GM21737 (cell line): ENCODE results near the gene ZBTB16.

ENCODE experiments used
- ATAC-seq: cut with Tn5 transposase; IDR thresholded peaks from one replicate; pipeline ENCODE4 v1.9.1; 2021; ENCODE audit warnings: mild to moderate bottlenecking, moderate library complexity; ENCODE audit not compliant: unreplicated experiment

The ZBTB16 gene

DNA sequence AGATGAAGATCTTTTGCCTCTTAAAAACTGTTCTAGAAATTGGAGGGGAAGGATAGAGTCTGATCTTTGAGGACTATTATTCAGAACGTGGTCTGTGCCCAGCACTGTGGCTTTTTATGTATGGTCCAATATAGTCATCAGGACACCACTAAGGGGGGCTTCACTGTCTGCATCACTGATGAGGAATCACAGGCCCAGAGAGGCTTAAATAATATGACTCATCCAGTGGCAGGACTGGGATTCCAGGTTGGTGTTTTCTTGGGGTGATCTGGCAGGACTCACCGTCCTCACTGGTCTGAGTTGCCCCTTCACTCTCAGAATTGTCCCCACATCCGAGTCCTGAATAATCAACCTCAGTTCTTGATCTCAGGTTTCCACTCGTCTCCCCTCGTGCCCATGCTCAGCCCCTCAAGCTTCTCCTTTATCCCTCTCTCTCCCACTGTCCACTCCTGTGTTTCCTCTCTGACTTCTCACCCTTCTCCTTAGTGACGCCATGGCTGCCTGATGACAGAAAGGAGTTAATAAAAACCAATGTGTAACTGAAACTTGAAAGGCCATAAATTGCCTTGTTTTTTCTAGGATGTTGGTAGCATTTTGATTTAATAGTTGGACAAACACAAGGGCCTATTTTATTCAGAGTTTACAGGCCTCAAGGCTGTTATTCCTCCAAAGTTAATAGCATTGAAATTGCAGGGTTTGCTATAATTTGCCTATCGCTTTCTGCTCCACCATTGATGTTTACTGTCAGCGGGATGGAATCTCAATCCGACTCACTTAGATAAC, 141.0 kb downstream of the ZBTB16 start:
- ATAC-seq = no peak

DNA sequence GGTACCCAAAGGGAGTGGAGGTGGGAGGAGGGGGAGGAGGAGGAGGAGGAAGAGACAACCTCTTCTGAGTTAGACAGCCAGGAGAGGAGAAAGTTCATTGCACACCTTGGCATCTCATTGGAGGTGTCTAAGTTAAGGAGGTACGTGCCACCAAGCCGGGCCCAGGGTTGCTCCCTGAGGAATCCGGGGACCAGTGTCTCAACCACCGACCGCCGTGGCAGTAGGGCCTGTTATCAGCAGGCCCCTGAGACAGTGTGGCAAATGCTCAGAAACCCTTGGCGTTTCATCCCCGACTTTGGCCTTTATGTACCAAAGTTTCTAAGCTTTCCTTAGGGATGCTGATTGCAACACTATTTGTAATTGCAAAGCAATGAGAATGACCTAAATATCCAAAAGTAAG, 141.7 kb downstream of the ZBTB16 start:
- ATAC-seq = no peak

- ATAC-seq = no peak
These were observed 142.6 kb downstream of the ZBTB16 start for GRCh38 chr11:114202011-114202609.

DNA sequence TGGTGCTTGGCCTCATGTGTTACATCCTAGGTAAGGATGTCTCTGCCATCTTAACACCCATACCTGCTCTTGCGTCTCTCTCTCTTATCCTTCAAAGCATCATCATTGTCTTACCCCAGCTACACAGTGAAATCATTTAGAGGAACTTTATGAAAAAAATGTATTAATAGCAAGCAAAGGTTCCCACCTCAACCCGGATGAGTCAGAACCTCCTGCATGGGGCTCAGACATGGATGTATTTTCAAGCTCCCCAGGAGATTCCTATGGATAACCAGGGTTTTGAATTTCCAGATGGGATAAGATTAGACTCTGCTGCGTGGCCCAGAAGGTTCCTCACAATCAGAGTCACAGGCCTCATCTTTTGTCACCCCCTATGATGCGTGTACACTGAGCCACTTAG, 147.6 kb downstream of the ZBTB16 start:
- no peak for ATAC-seq

DNA sequence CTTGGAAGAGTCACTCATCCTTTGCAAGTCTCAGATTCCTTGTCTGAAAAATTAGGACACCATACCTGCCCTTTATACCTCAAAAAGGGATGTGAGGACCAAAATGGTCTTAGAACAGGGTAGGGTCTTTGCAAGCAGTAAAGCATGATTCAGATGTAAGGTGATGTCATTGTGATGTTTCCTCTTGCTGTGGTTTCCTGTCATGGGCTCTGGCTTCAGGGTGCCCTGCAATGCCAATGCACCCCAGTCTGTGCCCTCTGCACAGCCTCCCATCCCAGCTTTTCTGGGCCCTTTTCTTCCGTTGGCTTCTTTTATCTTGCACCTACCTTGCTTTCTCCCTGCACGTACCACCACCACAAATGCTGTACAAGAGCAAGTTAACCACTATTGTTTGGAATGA, 148.9 kb downstream of the ZBTB16 start:
- ATAC-seq = no peak

- no peak for ATAC-seq
These were observed 149.8 kb downstream of the ZBTB16 start for GRCh38 chr11:114209343-114209742.

DNA sequence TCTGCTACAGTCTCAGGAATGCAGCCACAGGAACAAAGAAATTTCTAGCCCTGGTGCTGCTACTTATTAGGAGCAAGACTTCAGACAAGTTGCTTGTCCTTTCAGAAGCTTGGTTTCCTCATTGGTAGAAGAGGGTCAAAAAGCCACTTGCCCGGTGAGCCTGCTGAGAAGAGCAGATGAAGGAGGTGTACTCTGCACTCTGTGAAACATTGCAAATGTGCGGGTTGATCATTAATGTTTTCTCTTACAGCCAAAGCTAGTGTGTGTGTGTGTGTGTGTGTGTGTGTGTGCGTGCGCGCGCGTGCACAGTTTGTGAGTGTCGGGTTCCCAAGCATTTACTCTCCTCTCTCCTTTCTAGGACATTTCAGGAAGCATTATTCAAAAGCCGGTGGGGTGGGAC, 150.4 kb downstream of the ZBTB16 start:
- ATAC-seq = no peak

DNA sequence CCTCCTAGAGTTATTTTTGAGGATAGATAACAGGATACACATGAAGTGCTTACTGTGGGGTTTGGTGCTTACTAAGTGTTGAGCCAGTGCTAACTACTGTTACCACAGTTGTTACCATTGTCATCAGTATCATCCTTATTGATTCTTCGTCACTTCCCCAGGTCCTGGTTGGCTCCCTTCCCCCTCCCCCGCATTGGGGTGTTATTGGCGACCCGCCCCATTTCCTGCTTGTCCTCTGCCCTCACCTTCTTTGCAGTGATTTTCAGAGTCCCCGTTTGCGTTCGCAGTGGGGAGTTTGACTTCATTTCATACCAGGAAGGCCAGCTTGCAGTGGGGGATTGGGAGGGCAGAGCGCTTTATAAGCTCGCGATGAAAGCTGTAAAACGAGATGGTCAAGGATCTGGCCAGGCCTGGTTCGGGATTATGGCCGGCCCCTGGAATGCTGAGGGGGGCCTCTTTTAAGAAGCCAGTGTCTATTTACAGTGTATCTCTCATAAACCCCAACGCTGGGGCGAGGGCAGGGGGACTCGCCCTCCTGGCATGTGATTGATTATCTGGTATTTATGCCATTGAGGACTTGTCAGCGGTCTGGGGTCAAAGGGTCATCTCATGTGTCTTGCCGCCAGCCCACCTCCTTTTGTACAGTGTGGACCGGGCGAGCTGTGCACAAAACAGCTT, 152.1 kb downstream of the ZBTB16 start:
- no peak for ATAC-seq

DNA sequence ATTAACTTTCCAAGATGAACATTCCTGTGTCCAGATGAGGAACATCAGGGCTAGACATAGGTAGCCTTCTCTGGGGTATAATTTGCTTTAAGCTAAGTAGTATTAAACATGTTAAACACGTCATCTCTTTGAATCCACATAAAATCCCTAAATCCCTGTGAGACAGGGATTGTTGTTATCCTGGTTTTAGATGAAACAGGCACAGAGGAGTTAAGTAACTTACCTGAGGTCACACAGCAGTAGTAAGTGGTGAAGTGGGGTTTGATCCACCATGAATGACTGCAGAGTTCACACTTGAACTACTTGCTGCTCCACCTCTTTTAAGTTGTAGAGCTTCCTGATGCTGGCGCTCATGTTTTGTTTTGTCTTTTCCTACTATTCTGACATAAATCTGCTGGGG, 154.1 kb downstream of the ZBTB16 start:
- ATAC-seq = no peak

DNA sequence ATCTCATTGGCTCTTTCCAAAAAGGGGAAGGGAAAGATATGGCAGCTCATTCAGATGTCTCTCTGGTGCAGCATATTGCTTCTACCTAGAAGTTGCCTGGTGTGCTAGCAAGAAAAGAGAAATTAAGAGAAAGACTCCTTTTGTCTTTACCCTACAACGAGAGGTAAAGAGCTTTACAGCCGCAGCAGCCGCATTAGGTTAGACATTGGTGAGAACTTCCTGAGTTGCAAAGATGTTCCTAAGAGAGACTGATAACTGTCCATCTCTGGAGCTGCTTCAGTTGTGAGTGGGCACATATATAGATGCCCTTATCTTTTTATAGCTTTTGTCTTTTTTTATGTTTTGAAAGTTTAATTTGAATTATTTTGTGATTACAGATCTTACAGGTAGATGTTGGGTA, 155.9 kb downstream of the ZBTB16 start:
- no peak for ATAC-seq

DNA sequence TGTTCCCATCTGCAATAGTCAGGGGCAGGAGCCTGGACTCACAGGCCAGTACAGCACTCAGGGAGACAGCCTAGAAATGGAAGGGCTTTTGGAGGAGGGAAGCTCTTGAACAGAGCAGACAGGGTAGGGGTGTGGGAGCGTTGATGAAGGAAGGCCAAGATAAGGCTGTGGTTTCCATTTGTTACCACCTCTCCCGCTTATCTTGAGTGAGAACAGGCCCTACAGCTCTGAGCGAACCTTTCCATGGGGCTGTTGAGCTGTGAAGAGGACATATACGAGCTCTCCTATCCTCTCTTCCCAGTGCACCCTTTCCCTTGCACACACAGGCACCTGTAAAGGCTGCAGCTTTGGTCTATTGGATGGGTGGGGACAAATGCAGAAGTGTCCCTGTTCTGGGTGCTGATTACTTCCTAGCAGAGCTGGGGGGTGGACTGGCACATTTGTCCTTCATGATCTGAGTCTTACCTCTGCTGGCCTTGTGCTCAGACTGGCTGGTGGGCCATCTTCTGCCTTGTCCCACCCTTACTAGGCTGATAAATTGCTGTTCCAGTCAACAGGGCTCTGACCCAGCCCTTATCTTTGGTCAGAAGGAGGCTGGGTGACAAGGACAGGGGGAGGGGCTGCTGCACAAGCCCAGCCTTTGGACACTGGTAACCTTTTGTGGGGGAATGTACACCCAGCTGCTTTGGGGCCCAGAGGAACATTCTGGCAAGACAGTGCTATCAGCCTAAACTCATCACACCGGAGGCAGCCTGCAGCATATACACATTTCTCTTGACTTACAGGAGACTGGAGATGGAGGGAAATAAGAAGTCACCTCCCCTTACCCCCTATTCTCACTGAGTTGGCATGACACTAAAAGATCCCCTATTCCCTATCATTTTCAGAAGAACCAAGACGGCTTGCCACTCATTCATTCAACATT, 156.6 kb downstream of the ZBTB16 start:
- no peak for ATAC-seq

DNA sequence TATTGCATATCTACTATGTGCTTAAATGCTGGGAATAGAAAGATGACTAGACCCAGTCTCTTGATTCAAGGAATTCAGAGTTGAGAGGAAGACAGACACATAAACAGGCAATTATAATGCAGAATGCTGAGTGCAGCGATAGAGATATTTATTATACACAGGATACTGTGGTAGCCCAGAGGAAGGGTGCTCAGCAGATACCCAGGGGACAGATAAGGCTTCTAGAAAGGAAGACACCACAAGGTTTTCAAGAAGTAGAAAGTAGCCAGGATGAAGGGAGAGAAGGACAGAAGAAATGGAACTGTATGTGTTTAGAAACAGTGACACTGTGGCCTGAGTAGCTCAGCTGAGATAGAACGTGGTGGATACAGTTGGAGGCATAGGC, 157.3 kb downstream of the ZBTB16 start:
- ATAC-seq = no peak

GRCh38 chr11:114218508-114218907, 159.0 kb downstream of the ZBTB16 start:
- no peak for ATAC-seq

DNA sequence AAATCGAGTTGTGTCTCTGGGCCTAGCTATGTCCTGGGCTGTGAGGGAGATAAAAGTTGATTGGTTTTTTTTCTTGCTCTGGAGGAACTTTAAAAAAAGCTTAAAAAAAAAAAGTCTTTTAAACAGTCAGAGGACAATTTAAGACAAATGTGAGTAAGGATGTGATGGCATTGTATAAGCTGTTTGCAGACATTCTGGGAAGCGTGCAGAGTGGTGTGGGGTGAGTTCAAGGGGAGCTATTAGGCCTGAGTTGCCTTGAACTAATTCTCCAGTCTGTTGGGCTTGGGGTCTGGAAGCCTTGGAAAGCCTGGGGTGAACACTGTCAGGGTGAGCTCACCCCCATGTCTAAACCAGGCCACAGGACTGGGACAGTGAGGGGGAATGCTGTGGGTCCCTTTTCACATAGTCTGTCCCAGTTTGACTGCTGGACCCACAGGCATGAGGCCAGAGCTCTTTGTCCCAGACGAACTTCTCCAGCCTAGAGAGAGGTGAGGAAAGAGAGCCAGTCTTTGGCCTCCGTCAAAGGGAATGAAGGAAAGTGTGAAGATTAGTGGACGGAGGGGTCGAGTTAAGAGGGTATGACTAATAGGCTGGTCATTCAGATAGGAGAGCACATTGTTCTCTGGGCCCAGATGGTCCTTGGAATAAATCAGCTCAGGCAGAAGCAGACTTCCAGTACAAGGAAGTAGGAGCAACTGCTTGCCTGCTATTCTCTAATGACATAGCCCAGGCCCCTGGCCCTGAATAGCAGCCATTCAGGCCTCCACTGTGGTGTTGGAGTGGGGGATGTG, 160.2 kb downstream of the ZBTB16 start:
- ATAC-seq = no peak

DNA sequence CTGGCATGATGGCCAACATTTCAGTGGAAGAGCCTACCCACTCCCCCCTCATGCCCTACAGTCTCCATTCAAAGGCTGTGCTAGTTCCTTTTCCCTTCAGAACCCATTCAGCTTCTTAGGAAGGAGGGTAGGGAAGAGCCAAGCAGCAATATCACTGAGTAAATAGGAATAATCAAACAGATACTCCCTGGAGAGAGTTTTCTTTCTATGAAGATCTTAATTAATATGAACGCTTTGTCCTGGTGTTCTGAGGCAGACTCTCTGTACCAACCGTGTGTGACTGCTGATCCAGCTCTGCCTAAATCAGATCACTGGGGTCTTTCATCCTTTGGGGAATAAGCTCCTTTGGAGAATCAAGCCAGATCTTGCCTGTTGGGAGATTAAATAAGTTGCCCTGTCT, 161.5 kb downstream of the ZBTB16 start:
- ATAC-seq = no peak

DNA sequence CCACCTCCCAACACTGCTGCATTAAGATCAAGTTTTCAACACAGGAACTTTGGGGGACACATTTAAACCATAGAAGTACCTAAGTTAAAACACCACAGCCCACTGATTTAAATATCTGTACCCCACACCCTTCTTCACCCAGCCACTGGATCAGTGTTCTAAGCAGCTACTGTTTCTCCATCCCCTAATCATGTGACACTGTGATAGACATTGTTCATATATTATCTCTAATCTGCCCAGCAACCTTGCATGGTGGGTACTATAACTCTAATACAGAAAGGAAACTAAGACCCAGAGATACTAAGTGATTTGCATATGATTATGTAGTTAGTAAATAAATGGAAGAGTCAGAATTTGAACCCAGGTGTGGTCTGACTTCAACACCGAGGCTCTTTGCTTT, 166.2 kb downstream of the ZBTB16 start:
- no peak for ATAC-seq

DNA sequence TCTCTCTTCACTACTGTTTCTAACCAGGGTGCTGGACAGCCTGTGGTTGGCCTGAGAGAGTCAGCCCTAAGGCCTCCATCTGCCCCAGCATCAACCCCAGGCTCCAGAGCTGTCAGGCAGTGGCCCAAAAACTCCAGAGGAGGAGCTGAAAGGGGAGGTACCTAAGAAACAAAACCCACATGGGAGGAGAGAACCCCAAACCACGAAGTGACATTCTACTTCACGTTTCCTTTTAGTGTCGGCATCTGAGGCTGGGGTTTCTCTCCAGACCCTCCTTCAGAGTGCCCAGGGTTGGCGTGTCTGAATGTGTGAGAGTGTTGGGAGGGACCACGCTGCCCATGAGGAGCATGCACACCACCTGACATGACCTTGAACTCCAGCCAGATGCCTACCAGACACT, 166.8 kb downstream of the ZBTB16 start:
- ATAC-seq = no peak

DNA sequence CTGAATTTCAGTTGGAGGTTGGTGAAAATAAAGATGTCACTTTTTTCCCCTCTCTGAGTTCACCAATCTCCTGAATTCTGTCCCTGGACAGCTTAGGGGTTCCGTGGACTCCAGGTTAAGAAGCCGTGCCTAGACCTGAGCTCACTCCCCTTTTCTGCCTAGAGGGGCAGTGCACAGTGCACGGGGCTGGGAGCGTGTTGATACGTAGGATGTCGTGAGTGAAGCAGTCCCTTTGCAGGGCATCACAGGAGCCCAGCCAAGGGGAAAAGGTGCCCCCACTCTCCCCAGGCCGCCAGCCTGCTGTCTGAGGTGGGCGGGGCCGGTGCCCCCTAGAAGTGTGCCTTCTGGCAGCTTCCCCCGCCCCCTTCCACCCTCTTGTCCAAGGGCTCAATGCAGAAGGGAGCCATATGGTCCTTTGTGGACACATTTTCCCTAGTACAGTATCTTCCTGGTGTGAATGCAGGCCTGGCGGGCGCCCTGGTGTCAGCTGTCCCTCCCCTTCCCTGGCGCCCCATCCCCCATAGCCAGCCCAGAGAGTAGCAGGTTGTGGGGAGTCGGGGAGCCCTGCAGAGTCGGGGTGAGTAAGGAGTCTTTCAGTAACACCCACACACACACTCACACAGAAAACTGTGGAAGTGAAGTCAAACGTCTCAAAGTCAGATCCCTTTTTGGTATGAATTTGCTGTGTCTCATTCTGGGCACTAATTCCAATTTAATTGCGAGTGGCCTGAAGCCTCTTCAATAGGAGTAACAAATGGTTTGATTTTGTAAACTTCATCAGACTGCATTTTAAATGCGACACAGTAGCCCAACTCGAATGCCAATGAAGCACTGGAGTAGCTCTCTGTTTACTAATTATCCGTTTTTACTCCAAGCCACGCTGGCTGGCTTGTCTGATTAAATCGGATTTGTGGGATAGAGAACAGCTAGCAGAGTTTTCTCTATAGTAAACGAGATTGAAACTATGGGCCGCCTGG, 169.2 kb downstream of the ZBTB16 start:
- ATAC-seq = no peak

DNA sequence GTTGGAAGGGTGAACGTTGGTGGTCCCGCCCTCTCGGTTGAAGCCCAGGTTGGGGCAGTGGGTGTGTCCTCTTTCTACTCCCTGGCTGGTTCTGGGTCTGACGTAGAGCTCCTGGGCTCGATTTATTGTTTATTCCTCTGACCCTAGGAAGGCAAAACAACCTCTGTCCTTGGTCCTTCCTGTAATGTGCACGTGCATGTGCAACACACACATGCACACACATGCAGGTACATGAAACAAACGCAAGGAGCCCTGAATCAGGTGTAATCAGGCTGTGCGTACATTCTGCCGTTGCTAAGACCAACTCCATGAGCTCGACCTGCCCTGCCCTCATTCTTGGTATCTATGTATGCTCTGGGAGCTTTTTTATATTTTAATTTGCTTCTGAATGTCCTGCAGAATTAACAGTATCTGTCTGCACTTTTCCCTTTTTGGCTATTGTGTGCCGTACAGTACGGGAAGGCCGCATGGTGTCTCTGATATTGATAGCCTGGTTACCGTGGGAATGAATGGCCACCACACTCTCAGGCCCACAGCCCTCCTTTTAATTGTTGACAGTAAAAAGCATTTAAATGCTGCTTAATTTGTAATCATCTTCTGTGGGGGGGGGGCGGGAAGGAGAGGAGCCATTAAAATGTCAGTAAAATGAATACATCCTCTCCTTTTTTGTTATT, 170.7 kb downstream of the ZBTB16 start:
- no peak for ATAC-seq
